Measurements from ENCODE around the gene POLN. TPM values are rescaled to one million over a fixed set of nuclear protein-coding genes. Genes with fewer than 3 reads are reported as not detected.
A peak's percentile ranks its signal among the peaks of the same experiment; 100 is the strongest.

Gene POLN
- total RNA-seq, 2 donors from 2014 or later, result 3.8 to 15.2 TPM

DNA sequence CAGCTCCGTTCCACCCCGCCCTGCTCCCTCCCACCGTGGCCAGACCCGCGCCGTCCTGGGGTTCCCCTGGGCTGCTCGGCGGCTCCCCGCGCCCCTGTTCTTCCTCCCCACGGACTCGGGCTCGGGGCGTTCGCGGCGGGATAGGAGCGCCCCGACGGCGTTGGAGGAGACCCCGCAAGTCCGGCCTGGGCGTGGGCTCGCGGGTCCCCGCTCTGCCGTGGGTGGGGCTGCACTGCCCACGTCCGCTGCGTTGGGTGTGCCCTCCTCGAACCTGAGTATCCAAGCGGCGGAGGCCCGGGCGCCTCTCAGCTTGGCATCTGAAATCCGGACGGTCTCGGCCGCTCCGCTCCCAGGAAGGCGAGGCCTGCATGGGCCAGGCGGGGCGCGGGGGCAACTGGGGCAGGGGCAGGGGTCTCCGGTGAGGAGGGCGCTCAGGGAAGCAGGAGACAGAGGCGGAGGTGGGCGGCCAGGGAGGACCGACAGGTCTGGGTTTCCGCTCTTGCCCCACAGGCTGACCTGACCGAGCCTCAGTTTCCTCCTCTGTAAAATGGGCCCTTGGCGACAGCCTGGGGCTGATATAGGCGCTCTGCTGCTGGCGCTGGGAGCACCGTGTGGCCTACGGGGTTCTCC is 194.8 kb downstream of the POLN start:
- intact Hi-C loops (cut with DNase I), result no loop called here
- no peak overlapping the region for H3K4me3 ChIP-seq
- DNase-seq (ENCODE audit: low spot score), result peak; percentile 3
- 40% methylated on average over 49 of the region's 57 CpGs for WGBS
- TF ChIP-seq, protein P1, sequence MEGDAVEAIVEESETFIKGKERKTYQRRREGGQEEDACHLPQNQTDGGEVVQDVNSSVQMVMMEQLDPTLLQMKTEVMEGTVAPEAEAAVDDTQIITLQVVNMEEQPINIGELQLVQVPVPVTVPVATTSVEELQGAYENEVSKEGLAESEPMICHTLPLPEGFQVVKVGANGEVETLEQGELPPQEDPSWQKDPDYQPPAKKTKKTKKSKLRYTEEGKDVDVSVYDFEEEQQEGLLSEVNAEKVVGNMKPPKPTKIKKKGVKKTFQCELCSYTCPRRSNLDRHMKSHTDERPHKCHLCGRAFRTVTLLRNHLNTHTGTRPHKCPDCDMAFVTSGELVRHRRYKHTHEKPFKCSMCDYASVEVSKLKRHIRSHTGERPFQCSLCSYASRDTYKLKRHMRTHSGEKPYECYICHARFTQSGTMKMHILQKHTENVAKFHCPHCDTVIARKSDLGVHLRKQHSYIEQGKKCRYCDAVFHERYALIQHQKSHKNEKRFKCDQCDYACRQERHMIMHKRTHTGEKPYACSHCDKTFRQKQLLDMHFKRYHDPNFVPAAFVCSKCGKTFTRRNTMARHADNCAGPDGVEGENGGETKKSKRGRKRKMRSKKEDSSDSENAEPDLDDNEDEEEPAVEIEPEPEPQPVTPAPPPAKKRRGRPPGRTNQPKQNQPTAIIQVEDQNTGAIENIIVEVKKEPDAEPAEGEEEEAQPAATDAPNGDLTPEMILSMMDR (IDR thresholded peaks at IDR 0.05), result no peak
- TF ChIP-seq POLR2AphosphoS5 (IDR thresholded peaks at IDR 0.05) (no peak), POLR2A (IDR thresholded peaks at IDR 0.05) (no peak)
- no peak overlapping the region for H3K27ac ChIP-seq
- H3K27me3 ChIP-seq (replicated peaks; ENCODE audit: insufficient read depth), result peaks cover 13% of the 10 kb centered on the region
- no peaks in the 10 kb centered on the region for H3K36me3 ChIP-seq
- no peaks in the 10 kb centered on the region for H3K4me1 ChIP-seq (replicated peaks)
- no peaks in the 10 kb centered on the region for H3K9me3 ChIP-seq

DNA sequence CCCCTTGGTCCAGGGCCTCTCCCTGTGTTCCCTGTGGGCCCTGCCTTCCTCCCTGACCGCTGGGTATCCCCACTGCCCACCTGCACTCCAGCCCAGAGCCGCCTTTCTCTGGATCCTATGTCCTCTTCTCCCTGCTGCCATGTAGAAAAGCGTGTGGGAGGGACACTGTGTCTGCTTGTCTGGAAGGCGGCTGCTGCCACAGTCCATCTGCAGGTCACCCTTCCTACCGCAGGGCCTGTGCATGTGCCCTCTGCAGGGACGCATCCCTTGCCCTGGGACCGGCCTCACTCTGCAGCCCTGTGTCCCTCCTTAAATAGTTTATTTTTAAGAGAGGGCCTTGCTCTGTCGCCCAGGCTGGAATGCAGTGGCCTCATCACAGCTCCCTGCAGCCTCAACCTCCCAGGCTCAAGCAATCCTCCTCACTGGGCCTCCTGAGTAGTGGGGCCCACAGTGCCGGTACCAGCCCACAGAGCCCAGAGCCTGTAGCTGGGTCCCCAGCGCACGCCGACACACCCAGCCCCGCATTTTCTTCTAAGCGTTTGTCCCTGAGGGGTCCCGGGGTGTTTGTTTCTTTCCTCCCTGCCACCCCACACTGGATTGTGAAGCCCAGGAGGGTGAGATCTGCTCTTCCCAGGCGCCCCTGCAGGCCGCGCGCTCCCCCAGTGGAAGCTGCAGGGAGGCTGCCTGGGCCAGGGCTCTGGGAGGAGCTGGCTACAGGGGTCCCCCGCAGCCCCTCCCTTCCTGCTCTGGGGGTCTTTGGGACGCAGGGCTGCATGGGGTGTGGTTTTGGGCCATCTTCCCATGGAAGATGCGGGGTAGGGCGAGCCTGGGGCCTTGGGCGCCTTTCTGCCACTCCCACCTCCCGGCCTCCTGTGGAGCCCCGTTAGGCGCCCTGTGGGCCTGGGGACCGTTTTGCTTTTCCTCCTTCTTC is 195.6 kb downstream of the POLN start:
- no peak overlapping the region for H3K4me3 ChIP-seq
- H3K36me3 ChIP-seq, result no peaks in the 10 kb centered on the region
- 69% methylated on average over 26 of the region's 28 CpGs for WGBS
- H3K9me3 ChIP-seq, result no peaks in the 10 kb centered on the region
- peaks cover 15% of the 10 kb centered on the region for H3K27me3 ChIP-seq (replicated peaks; ENCODE audit: insufficient read depth)
- peak; percentile 3 for DNase-seq (ENCODE audit: low spot score)
- no peak overlapping the region for H3K27ac ChIP-seq
- intact Hi-C loops (cut with DNase I), result no loop called here
- no peak for TF ChIP-seq POLR2A (IDR thresholded peaks at IDR 0.05)
- TF ChIP-seq, protein P1 (IDR thresholded peaks at IDR 0.05), result no peak
- TF ChIP-seq POLR2AphosphoS5 (IDR thresholded peaks at IDR 0.05), result no peak
- H3K4me1 ChIP-seq (replicated peaks), result peaks cover 2% of the 10 kb centered on the region

DNA sequence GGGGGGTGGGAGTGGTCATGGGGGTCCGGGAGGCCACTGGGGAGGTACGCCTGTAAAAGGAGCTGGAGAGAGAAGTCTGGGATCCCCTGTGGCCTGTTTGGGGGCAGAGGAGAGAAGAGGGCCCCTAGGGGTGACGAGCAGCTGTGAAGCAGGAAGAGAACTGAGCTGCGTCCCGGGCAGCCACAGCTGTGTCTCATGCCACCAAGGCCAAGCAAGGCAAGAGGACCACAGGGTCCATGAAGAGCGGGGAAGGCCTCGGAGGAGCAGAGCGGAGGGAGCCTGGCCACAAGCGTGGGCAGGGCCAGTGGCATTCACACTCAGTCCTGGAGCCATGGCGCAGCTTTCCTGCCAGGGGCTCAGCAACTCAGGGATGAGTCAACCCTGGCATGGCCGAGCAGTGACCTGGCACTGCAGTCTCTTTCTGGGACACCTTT is 196.4 kb downstream of the POLN start:
- no peaks in the 10 kb centered on the region for H3K9me3 ChIP-seq
- no peak overlapping the region for H3K4me3 ChIP-seq
- WGBS, result 79% methylated on average over 11 of the region's 11 CpGs
- intact Hi-C loops (cut with DNase I), result no loop called here
- peaks cover 6% of the 10 kb centered on the region for H3K4me1 ChIP-seq (replicated peaks)
- no peaks in the 10 kb centered on the region for H3K36me3 ChIP-seq
- no peak overlapping the region for H3K27ac ChIP-seq
- DNase-seq (ENCODE audit: low spot score), result no peak
- peaks cover 22% of the 10 kb centered on the region for H3K27me3 ChIP-seq (replicated peaks; ENCODE audit: insufficient read depth)
- TF ChIP-seq POLR2AphosphoS5 (IDR thresholded peaks at IDR 0.05) (no peak), POLR2A (IDR thresholded peaks at IDR 0.05) (no peak)
- TF ChIP-seq, protein P1 (IDR thresholded peaks at IDR 0.05), result no peak

DNA sequence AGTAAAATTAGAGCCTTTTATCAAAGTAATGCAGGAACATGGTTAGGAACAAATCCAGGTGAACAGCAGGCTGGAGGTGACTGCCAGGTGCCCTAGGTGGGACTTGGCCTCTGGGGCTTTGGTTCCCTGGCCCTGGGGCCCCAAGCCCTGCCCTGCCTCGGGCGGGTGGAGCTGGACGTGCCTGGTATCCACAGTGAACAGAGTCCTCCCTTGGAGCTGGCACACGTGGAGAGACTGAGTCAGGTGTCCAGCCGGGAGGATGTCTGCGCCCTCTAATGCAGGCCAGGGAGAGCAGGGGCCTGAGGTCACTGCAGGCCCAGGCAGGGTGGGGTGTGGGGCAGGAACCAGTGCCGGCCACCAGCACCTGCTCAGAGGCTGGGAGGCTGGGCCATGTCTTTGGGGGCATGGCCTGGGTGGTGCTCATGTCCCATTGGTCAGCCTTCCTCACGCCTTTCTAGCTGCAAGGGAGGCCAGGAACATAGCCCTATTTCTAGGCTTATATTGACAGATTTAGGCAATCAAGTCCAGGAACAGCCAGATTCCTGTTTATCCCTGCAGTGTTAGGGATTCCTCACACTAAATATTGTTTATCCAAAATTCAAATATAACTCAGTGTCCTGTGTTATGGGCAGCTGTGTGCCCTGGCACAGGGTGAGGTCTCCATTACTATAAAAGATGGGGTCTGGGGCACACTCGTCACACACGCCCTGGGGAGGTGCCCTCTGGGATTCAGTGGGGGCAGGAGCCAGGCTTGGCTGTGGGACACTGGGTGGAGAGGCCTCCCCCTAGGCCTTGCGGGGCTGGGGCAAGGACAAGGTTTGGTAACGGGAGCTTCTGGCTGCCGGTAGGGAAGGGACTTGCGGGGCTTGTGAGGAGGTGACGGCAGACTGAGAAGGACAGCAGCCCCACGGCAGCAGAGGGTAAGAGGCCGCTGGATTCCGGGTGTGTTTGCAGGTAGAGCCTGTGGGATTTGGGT is 197.1 kb downstream of the POLN start:
- WGBS, result 90% methylated on average over 18 of the region's 18 CpGs
- peaks cover 6% of the 10 kb centered on the region for H3K4me1 ChIP-seq (replicated peaks)
- no peak for DNase-seq (ENCODE audit: low spot score)
- no peak overlapping the region for H3K27ac ChIP-seq
- no peaks in the 10 kb centered on the region for H3K36me3 ChIP-seq
- peaks cover 23% of the 10 kb centered on the region for H3K27me3 ChIP-seq (replicated peaks; ENCODE audit: insufficient read depth)
- TF ChIP-seq POLR2AphosphoS5 (IDR thresholded peaks at IDR 0.05) (no peak), POLR2A (IDR thresholded peaks at IDR 0.05) (no peak)
- TF ChIP-seq, protein P1 (IDR thresholded peaks at IDR 0.05), result no peak
- intact Hi-C loops (cut with DNase I), result no loop called here
- H3K4me3 ChIP-seq, result no peak overlapping the region
- no peaks in the 10 kb centered on the region for H3K9me3 ChIP-seq
